ENCODE measurements around the gene SHLD1. TPM values are rescaled to one million over a fixed set of nuclear protein-coding genes. Genes with fewer than 3 reads are reported as not detected.
A peak's percentile ranks its signal among the peaks of the same experiment; 100 is the strongest.

The SHLD1 gene
- total RNA-seq, 1 experiment from 2014 or later: 5.9 TPM

DNA sequence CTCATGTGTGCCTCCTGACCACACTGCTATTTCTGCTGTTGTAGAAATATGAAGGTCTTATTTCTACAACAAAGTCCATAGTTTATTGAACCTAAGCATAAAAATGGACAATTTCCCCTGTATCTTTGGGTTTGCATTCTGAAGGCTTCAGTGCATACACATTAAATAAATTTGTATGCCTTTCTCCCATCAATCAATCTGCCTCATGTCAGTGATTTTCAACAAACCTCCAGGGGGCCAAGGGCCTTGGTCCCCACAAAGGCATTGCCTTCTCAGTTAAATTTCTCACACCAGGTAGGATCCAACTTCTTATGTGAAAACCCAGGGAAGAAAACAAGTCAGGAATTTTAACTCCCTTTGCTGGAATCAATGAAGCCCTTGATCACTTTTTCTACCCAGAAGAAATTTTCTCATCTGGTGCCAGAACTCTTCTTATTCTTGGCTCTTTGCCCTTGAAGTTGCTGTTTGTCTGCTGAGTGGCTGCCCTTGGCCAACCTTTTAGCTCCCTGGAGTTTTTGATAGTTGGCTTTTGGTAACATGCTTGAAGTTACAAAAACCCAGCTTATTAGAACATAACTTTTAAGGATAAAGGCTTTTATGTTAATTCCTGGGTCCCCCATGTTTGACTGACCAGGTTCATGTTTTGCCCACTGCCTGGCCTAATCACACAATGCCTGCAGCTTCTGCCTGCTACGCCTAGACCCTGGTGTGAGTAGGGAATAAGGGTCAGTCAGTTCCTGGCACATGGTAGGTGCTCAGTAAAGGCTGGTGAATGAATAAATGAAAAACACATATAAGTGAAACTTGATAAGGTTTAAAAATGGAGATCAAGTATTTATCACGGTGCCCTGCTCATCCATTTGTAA, 37.0 kb downstream of the SHLD1 start:
- Histone ChIP-seq H3K9me2 (ENCODE audit: insufficient read depth) (no peaks in the 10 kb centered on the region), H3K27me3 (ENCODE audit: insufficient read depth, low read depth) (no peaks in the 10 kb centered on the region), H2AFZ (no peak overlapping the region), H3F3A (ENCODE audit: insufficient read depth, low read depth) (peaks cover 3% of the 10 kb centered on the region; the same call in 1 of the 2 replicates), H3K4me1 (replicated peaks; ENCODE audit: insufficient read depth) (peaks cover 16% of the 10 kb centered on the region), H3K9me3 (ENCODE audit: insufficient read depth, low read depth) (no peaks in the 10 kb centered on the region), H3K27ac (no peak overlapping the region), H3K4me3 (no peak overlapping the region), H3K79me2 (ENCODE audit: low read depth) (no peaks in the 10 kb centered on the region), H3K36me3 (ENCODE audit: low read depth) (no peaks in the 10 kb centered on the region), H3K4me2 (no peak overlapping the region), H4K20me1 (ENCODE audit: insufficient read depth) (no peaks in the 10 kb centered on the region)
- ChIA-PET CTCF (interaction anchor here (0.5 to 1.6 kb wide), 9 partner anchors 10 to 245 kb away, joined by 3 to 10 read pairs (median 3); no protein-coding TSS in a partner anchor), POLR2A (ENCODE audit: unreplicated experiment) (no interaction called here)
- BruUV-seq (replicated peaks): no TSS peak
- DNase-seq: no peak
- intact Hi-C loops (cut with micrococcal nuclease; ENCODE audit: unreplicated experiment): loop anchor here (5.0 to 10.0 kb wide), 3 partner anchors 70 to 180 kb away; partner anchors contain the start of genes MCM8 and TRMT6
- TF ChIP-seq, protein P1, sequence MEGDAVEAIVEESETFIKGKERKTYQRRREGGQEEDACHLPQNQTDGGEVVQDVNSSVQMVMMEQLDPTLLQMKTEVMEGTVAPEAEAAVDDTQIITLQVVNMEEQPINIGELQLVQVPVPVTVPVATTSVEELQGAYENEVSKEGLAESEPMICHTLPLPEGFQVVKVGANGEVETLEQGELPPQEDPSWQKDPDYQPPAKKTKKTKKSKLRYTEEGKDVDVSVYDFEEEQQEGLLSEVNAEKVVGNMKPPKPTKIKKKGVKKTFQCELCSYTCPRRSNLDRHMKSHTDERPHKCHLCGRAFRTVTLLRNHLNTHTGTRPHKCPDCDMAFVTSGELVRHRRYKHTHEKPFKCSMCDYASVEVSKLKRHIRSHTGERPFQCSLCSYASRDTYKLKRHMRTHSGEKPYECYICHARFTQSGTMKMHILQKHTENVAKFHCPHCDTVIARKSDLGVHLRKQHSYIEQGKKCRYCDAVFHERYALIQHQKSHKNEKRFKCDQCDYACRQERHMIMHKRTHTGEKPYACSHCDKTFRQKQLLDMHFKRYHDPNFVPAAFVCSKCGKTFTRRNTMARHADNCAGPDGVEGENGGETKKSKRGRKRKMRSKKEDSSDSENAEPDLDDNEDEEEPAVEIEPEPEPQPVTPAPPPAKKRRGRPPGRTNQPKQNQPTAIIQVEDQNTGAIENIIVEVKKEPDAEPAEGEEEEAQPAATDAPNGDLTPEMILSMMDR (conservative IDR thresholded peaks at IDR 0.05): no peak
- no peak for TF ChIP-seq EZH2 (IDR thresholded peaks at IDR 0.05; ENCODE audit: low read depth)

DNA sequence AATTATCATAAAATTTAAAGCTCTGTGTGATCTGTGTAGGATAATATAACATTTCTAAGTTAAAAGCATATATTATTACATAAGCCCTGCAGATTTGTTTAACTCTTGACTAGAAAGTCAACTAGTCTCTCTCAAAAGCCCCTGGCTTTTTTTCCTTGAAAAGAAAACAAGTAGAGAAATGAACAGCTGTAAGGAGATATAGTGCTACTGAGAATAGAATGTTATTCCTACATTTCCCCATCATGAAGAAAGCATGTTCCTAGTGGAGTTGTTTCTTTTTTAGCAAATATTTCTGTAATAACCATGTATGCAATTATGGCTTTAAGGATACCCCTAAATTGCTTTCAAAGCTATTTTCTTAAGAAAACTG, 37.6 kb downstream of the SHLD1 start:
- no peak overlapping the region for H3K27ac ChIP-seq
- H3K4me2 ChIP-seq: no peak overlapping the region
- TF ChIP-seq, protein P1 (conservative IDR thresholded peaks at IDR 0.05): no peak
- TF ChIP-seq EZH2 (IDR thresholded peaks at IDR 0.05; ENCODE audit: low read depth): no peak
- H3K9me2 ChIP-seq (ENCODE audit: insufficient read depth): no peaks in the 10 kb centered on the region
- no peak for DNase-seq
- no peak overlapping the region for H2AFZ ChIP-seq
- peaks cover 16% of the 10 kb centered on the region for H3K4me1 ChIP-seq (replicated peaks; ENCODE audit: insufficient read depth)
- POLR2A ChIA-PET (ENCODE audit: unreplicated experiment): no interaction called here
- H3K9me3 ChIP-seq (ENCODE audit: insufficient read depth, low read depth): no peaks in the 10 kb centered on the region
- no peaks in the 10 kb centered on the region for H3K79me2 ChIP-seq (ENCODE audit: low read depth)
- intact Hi-C loops (cut with micrococcal nuclease; ENCODE audit: unreplicated experiment): loop anchor here (1.0 to 10.0 kb wide), 6 partner anchors 70 to 258 kb away; partner anchors contain the start of genes MCM8 and TRMT6
- no peaks in the 10 kb centered on the region for H3K27me3 ChIP-seq (ENCODE audit: insufficient read depth, low read depth)
- no TSS peak for BruUV-seq (replicated peaks)
- CTCF ChIA-PET: interaction anchor here (0.5 to 1.6 kb wide), 11 partner anchors 20 to 246 kb away, joined by 3 to 10 read pairs (median 3); no protein-coding TSS in a partner anchor
- no peak overlapping the region for H3K4me3 ChIP-seq
- H3F3A ChIP-seq (ENCODE audit: insufficient read depth, low read depth): peaks cover 3% of the 10 kb centered on the region; the same call in 1 of the 2 replicates
- H4K20me1 ChIP-seq (ENCODE audit: insufficient read depth): no peaks in the 10 kb centered on the region
- no peaks in the 10 kb centered on the region for H3K36me3 ChIP-seq (ENCODE audit: low read depth)

DNA sequence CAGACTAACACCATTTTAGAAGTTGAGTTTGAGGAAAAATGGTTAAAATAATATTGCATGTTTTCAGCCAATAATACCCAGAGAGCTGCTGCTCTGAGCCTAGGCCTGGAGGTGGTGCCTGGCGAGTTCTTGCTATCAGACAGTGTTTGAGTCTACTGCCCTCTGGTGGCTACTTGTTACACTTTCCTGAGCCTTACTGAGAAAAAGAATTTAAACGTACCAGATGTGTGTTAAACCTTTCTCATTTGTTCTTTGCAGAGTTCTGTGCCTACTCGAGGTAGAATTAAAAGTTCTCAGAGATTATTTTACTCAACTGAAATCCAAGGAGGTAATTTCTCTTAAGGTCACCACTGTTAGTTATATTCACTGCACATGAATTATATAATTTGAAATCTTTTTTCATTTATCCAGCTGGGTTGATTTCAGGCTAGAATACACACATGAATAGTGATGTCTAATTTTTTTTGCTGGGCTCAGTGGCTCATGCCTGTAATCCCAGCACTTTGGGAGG, 38.2 kb downstream of the SHLD1 start:
- POLR2A ChIA-PET (ENCODE audit: unreplicated experiment): no interaction called here
- H3K9me2 ChIP-seq (ENCODE audit: insufficient read depth): no peaks in the 10 kb centered on the region
- H3K36me3 ChIP-seq (ENCODE audit: low read depth): no peaks in the 10 kb centered on the region
- no peak overlapping the region for H3K4me2 ChIP-seq
- H3K27ac ChIP-seq: no peak overlapping the region
- BruUV-seq (replicated peaks): no TSS peak
- peaks cover 3% of the 10 kb centered on the region; the same call in 1 of the 2 replicates for H3F3A ChIP-seq (ENCODE audit: insufficient read depth, low read depth)
- H3K9me3 ChIP-seq (ENCODE audit: insufficient read depth, low read depth): no peaks in the 10 kb centered on the region
- DNase-seq: peak; percentile 59 to 64
- intact Hi-C loops (cut with micrococcal nuclease; ENCODE audit: unreplicated experiment): loop anchor here (1.0 to 10.0 kb wide), 6 partner anchors 71 to 259 kb away; partner anchors contain the start of genes MCM8 and TRMT6
- H3K27me3 ChIP-seq (ENCODE audit: insufficient read depth, low read depth): no peaks in the 10 kb centered on the region
- TF ChIP-seq, protein P1 (conservative IDR thresholded peaks at IDR 0.05): peak; percentile 93
- TF ChIP-seq EZH2 (IDR thresholded peaks at IDR 0.05; ENCODE audit: low read depth): no peak
- H2AFZ ChIP-seq: no peak overlapping the region
- H3K79me2 ChIP-seq (ENCODE audit: low read depth): no peaks in the 10 kb centered on the region
- H3K4me3 ChIP-seq: no peak overlapping the region
- CTCF ChIA-PET: interaction anchor here (0.5 to 1.6 kb wide), 8 partner anchors 21 to 231 kb away, joined by 3 to 7 read pairs (median 4); no protein-coding TSS in a partner anchor
- H4K20me1 ChIP-seq (ENCODE audit: insufficient read depth): no peaks in the 10 kb centered on the region
- peaks cover 16% of the 10 kb centered on the region for H3K4me1 ChIP-seq (replicated peaks; ENCODE audit: insufficient read depth)

Measured in PC-9 (cell line).